ENCODE data around the gene MROH9. TPM values are rescaled to one million over a fixed set of nuclear protein-coding genes. Genes with fewer than 3 reads are reported as not detected.

Gene MROH9
- total and polyA plus RNA-seq, 9 of the 15 experiments (the other 6 are each of a cell fraction or from before 2014, with no cell fraction given) = not detected

DNA sequence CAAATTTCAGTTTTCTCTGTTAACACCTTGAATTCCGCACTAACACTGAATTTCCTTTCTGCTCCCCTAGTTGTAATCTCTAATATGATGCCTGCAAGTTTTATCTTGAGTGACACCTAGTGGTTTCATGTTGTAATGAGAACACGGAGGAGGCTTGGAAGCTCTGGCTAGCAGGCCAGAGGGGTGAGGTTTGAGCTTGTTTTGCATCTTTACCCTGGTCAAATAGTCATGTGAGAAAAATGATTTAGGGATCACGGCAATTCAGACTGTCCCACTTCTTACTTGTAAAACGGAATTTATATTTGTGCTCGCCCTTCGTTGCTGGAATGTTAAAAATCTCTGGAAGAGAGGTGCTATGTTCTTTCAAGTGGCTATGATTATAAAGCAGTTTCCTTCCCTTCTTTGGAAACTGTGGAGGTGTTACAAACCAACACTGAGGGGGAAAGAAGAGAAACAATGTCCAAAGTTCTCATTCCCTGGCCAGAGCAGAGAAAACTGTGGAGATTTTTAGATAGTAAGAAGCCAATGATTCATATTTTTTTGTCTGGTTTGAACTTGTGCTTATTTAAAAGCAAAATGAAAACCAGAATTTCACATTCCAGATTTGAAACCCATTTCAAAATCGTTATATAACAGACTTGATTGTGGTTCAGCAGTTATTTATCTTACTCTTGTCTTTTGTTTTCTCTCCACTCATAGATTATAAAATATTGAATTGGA, 5.3 kb upstream of the MROH9 start (continued):
- TF ChIP-seq, protein P1, sequence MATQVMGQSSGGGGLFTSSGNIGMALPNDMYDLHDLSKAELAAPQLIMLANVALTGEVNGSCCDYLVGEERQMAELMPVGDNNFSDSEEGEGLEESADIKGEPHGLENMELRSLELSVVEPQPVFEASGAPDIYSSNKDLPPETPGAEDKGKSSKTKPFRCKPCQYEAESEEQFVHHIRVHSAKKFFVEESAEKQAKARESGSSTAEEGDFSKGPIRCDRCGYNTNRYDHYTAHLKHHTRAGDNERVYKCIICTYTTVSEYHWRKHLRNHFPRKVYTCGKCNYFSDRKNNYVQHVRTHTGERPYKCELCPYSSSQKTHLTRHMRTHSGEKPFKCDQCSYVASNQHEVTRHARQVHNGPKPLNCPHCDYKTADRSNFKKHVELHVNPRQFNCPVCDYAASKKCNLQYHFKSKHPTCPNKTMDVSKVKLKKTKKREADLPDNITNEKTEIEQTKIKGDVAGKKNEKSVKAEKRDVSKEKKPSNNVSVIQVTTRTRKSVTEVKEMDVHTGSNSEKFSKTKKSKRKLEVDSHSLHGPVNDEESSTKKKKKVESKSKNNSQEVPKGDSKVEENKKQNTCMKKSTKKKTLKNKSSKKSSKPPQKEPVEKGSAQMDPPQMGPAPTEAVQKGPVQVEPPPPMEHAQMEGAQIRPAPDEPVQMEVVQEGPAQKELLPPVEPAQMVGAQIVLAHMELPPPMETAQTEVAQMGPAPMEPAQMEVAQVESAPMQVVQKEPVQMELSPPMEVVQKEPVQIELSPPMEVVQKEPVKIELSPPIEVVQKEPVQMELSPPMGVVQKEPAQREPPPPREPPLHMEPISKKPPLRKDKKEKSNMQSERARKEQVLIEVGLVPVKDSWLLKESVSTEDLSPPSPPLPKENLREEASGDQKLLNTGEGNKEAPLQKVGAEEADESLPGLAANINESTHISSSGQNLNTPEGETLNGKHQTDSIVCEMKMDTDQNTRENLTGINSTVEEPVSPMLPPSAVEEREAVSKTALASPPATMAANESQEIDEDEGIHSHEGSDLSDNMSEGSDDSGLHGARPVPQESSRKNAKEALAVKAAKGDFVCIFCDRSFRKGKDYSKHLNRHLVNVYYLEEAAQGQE (IDR thresholded peaks at IDR 0.05; ENCODE audit: borderline replicate concordance) = peak; percentile 41; the same call in 1 of the 2 replicates
- TF ChIP-seq, protein P1 (CRISPR knock-in tag; IDR thresholded peaks at IDR 0.05; ENCODE audit: low read depth) = no peak
- TF ChIP-seq ZNF274 (IDR thresholded peaks at IDR 0.05; ENCODE audit: borderline replicate concordance, low read depth, low read length) = no peak
- TF ChIP-seq, protein P2, sequence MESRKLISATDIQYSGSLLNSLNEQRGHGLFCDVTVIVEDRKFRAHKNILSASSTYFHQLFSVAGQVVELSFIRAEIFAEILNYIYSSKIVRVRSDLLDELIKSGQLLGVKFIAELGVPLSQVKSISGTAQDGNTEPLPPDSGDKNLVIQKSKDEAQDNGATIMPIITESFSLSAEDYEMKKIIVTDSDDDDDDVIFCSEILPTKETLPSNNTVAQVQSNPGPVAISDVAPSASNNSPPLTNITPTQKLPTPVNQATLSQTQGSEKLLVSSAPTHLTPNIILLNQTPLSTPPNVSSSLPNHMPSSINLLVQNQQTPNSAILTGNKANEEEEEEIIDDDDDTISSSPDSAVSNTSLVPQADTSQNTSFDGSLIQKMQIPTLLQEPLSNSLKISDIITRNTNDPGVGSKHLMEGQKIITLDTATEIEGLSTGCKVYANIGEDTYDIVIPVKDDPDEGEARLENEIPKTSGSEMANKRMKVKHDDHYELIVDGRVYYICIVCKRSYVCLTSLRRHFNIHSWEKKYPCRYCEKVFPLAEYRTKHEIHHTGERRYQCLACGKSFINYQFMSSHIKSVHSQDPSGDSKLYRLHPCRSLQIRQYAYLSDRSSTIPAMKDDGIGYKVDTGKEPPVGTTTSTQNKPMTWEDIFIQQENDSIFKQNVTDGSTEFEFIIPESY (CRISPR knock-in tag; IDR thresholded peaks at IDR 0.05) = no peak
- 0 out of 2 replicates have a peak, but pooled peaks have one; percentile 38 for TF ChIP-seq SMC3 (conservative IDR thresholded peaks at IDR 0.05; ENCODE audit: insufficient read depth, low read depth, low read length)
- TF ChIP-seq, protein P3, sequence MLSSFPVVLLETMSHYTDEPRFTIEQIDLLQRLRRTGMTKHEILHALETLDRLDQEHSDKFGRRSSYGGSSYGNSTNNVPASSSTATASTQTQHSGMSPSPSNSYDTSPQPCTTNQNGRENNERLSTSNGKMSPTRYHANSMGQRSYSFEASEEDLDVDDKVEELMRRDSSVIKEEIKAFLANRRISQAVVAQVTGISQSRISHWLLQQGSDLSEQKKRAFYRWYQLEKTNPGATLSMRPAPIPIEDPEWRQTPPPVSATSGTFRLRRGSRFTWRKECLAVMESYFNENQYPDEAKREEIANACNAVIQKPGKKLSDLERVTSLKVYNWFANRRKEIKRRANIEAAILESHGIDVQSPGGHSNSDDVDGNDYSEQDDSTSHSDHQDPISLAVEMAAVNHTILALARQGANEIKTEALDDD (IDR thresholded peaks at IDR 0.05) = no peak
- no peak for TF ChIP-seq NFE2L1 (tag; IDR thresholded peaks at IDR 0.05; ENCODE audit: borderline replicate concordance, low read depth)
- TF ChIP-seq, protein P4, sequence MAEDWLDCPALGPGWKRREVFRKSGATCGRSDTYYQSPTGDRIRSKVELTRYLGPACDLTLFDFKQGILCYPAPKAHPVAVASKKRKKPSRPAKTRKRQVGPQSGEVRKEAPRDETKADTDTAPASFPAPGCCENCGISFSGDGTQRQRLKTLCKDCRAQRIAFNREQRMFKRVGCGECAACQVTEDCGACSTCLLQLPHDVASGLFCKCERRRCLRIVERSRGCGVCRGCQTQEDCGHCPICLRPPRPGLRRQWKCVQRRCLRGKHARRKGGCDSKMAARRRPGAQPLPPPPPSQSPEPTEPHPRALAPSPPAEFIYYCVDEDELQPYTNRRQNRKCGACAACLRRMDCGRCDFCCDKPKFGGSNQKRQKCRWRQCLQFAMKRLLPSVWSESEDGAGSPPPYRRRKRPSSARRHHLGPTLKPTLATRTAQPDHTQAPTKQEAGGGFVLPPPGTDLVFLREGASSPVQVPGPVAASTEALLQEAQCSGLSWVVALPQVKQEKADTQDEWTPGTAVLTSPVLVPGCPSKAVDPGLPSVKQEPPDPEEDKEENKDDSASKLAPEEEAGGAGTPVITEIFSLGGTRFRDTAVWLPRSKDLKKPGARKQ (CRISPR knock-in tag; IDR thresholded peaks at IDR 0.05) = no peak
- no peak for TF ChIP-seq SRSF3 (IDR thresholded peaks at IDR 0.05; ENCODE audit: insufficient read depth, low read length)
- TF ChIP-seq KLF13 (tag; IDR thresholded peaks at IDR 0.05; ENCODE audit: borderline replicate concordance, low read depth) = no peak
- TF ChIP-seq, protein P5, sequence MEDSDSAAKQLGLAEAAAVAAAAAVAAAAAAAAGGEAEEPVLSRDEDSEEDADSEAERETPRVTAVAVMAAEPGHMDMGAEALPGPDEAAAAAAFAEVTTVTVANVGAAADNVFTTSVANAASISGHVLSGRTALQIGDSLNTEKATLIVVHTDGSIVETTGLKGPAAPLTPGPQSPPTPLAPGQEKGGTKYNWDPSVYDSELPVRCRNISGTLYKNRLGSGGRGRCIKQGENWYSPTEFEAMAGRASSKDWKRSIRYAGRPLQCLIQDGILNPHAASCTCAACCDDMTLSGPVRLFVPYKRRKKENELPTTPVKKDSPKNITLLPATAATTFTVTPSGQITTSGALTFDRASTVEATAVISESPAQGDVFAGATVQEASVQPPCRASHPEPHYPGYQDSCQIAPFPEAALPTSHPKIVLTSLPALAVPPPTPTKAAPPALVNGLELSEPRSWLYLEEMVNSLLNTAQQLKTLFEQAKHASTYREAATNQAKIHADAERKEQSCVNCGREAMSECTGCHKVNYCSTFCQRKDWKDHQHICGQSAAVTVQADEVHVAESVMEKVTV (CRISPR knock-in tag; IDR thresholded peaks at IDR 0.05) = peak; percentile 49

All from K562 (cell line).